ENCODE measurements around the gene ZNF502.
"Not testable (repeated sequence)": the region's sequence is repeated elsewhere in the genome, so short reads cannot be mapped to it uniquely, and the experiment has no call there.

ZNF502 gene

DNA sequence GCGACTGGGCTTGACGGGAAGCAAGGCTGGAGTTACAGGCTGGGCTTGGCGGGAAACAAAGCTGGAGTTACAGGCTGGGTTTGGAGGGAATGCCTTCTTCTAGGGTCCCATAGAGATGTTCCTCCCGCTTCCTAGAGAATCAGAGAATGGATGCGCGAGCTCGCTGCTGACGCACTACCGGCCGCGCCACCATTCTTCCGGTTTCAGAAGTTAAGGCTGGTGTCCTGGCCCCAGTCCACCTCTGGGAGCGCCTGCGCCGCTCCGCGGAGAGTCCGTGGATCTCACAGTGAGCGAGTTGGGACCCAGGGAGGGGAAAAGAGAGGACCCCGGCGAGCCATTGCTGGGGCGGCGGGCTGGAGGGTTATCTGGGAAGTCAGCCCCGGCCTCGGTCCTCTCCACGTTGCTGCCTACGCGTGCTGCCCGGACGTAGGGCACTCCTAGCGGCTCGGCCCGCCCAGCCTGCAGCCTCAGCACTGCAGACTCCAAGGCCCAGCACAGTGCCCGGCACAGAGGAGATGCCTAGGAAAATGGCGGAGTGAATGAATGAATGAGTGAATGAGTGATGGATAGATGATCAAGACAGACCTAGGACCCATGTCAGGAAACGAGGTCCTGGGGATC lies at the start of gene ZNF502:
TSS of gene ZNF502 (plus strand) at position 206 of the 621 bp plus-strand sequence. CDS start 7,602 bp downstream, outside the sequence.
- H3K4me1 ChIP-seq (ENCODE audit: insufficient read depth, low read length), result peaks cover 6% of the 10 kb centered on the region
- no peaks in the 10 kb centered on the region for H3K27me3 ChIP-seq (ENCODE audit: insufficient read depth, low read length)
- peaks cover 27% of the 10 kb centered on the region for H3K9me3 ChIP-seq (ENCODE audit: low read length)
- H3K4me3 ChIP-seq (ENCODE audit: low read length), result peak within 1 kb of the TSS; percentile 88
- H2AFZ ChIP-seq (ENCODE audit: low read depth, low read length), result peak within 1 kb of the TSS; percentile 98
- H3K36me3 ChIP-seq (ENCODE audit: insufficient read depth, low read length), result peaks cover 9% of the 10 kb centered on the region

DNA sequence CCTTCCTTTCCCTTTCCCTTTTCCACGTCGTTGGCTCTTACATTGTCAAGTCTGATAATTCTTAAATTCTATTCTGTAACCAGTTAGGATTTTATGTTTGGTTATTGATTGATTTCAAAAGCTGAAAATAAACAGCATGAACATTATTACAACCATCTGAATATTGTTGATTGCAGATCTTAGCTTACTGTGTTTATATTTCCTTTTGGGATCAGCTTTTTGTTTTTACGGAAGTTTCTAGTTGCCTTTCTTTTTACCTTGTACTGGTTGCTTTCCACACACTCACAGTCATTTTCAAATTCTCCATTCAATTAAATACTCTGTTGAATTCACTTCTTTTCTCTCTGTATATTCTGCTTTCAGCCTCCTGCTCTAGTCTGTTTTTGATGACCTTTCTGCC lies 47.3 kb upstream of the ZNF502 start:
- H3K4me1 ChIP-seq (ENCODE audit: insufficient read depth, low read length), result no peaks in the 10 kb centered on the region
- no peak overlapping the region for H3K4me3 ChIP-seq (ENCODE audit: low read length)
- H3K9me3 ChIP-seq (ENCODE audit: low read length), result peaks cover 3% of the 10 kb centered on the region
- H3K36me3 ChIP-seq (ENCODE audit: insufficient read depth, low read length), result peaks cover 21% of the 10 kb centered on the region
- H2AFZ ChIP-seq (ENCODE audit: low read depth, low read length), result no peak overlapping the region
- no peaks in the 10 kb centered on the region for H3K27me3 ChIP-seq (ENCODE audit: insufficient read depth, low read length)

DNA sequence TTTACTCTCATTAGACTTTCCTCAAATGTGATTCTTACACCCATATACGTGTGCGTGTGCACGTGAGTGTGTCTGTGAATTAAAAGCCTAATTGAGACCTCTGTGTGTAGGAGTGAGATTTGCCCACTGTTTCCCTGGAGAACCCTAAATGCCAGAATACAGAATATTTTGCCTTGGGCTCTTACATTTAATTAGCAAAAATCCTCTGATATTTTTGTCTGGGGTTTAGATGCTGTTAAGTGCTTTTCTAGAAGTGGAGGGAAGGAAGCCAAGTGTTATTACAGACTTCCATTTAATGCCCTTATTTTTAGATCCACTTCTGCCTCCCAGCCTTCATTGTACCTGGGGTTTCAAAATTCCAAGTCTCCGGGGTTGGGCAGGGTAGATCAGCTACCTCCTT lies 46.1 kb upstream of the ZNF502 start:
- peaks cover under 1% of the 10 kb centered on the region for H3K9me3 ChIP-seq (ENCODE audit: low read length)
- peaks cover 9% of the 10 kb centered on the region for H3K36me3 ChIP-seq (ENCODE audit: insufficient read depth, low read length)
- H3K4me1 ChIP-seq (ENCODE audit: insufficient read depth, low read length), result no peaks in the 10 kb centered on the region
- no peak overlapping the region for H3K4me3 ChIP-seq (ENCODE audit: low read length)
- H2AFZ ChIP-seq (ENCODE audit: low read depth, low read length), result no peak overlapping the region
- no peaks in the 10 kb centered on the region for H3K27me3 ChIP-seq (ENCODE audit: insufficient read depth, low read length)

DNA sequence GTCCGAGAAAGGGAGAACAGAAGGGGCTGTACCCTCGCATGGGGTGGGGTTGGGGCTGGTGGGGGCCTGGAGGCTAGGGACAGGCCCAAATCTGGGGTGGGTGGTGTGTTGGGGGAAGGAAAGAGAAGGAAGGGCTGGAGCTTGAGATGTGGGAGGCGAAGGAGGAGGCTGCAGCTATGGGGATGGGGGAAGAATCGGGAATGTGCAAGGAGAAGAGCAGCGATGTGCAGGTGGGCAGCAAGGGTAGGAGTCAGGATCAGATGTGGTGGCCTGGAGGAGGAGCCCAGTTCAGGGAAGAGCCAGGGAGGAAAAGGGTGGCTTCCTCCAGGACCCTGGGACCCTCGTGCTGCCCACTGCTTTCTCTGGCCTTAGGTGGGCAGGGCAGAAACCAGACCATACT lies 42.7 kb upstream of the ZNF502 start:
- no peaks in the 10 kb centered on the region for H3K27me3 ChIP-seq (ENCODE audit: insufficient read depth, low read length)
- H2AFZ ChIP-seq (ENCODE audit: low read depth, low read length), result no peak overlapping the region
- H3K9me3 ChIP-seq (ENCODE audit: low read length), result peaks cover 6% of the 10 kb centered on the region
- no peak overlapping the region for H3K4me3 ChIP-seq (ENCODE audit: low read length)
- H3K4me1 ChIP-seq (ENCODE audit: insufficient read depth, low read length), result no peaks in the 10 kb centered on the region
- H3K36me3 ChIP-seq (ENCODE audit: insufficient read depth, low read length), result peaks cover 6% of the 10 kb centered on the region

DNA sequence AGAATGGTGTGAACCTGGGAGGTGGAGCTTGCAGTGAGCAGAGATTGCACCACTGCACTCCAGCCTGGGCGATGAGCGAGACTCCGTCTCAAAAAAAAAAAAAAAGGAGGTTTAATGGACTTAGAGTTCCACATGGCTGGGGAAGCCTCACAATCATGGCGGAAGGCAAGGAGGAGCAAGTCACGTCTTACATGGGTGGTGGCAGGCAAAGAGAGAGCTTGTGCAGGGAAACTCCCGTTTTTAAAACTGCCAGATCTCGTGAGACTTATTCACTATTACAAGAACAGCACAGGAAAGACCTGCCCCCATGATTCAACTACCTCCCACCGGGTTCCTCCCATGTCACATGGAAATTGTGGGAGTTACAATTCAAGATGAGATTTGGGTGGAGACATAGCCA lies 39.0 kb upstream of the ZNF502 start:
- H3K4me3 ChIP-seq (ENCODE audit: low read length); H3K4me1 ChIP-seq (ENCODE audit: insufficient read depth, low read length); H2AFZ ChIP-seq (ENCODE audit: low read depth, low read length); H3K36me3 ChIP-seq (ENCODE audit: insufficient read depth, low read length); H3K9me3 ChIP-seq (ENCODE audit: low read length); H3K27me3 ChIP-seq (ENCODE audit: insufficient read depth, low read length): not testable (repeated sequence)

DNA sequence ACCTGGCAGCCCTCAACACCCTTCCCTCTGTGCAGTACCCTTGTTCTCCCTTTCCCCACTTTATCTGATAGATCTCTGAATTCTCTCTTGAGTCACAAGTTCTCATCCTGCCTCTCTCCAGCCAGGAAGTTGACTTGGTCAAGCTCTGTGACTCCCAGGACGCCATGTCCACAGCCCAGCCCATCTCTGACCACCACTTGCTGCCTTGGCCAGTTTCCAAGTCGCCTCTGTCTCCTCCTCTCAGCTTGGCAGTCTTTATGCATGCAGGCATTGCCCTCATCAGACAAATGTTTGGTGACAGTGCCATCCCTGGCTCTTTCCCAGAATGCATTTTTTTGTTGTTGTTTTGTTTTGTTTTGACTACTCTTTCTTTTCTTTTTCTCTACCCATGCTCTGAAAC lies 38.2 kb upstream of the ZNF502 start:
- Histone ChIP-seq H2AFZ (ENCODE audit: low read depth, low read length) (no peak overlapping the region), H3K27me3 (ENCODE audit: insufficient read depth, low read length) (no peaks in the 10 kb centered on the region), H3K9me3 (ENCODE audit: low read length) (peaks cover 6% of the 10 kb centered on the region), H3K4me3 (ENCODE audit: low read length) (no peak overlapping the region), H3K36me3 (ENCODE audit: insufficient read depth, low read length) (peaks cover 6% of the 10 kb centered on the region), H3K4me1 (ENCODE audit: insufficient read depth, low read length) (no peaks in the 10 kb centered on the region)

DNA sequence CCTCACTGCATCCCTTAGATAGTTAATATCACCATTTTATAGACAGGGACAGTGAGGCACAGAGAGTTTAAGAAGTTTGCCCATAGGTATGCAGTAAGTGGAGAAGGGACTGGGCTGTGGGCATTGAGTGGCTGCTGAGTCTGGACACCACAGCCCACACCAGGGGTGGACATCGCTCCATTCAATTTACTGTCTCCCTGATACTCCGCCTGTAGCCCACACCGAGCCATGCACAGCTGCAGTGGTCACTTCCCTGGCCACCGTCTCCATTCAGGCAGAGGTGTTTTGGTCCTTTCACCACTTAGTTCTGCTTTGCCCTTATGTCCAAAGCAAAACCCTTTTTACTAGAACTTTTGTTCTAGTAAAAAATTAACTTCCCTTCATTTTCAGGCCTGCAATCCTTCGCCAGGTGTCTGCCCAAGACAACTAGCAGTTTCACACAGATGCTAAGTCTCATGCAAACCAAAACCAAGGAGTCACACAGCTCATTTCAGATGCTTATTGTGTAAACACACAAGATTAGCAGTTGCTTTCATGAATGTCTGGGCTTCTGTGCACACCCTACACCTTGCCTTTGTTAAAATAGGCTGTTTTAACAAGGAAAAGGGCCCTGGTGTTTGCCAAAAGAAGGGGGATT lies 33.9 kb upstream of the ZNF502 start:
- H3K9me3 ChIP-seq (ENCODE audit: low read length), result peaks cover 24% of the 10 kb centered on the region
- no peak overlapping the region for H2AFZ ChIP-seq (ENCODE audit: low read depth, low read length)
- H3K36me3 ChIP-seq (ENCODE audit: insufficient read depth, low read length), result peaks cover 12% of the 10 kb centered on the region
- H3K4me1 ChIP-seq (ENCODE audit: insufficient read depth, low read length), result no peaks in the 10 kb centered on the region
- no peak overlapping the region for H3K4me3 ChIP-seq (ENCODE audit: low read length)
- no peaks in the 10 kb centered on the region for H3K27me3 ChIP-seq (ENCODE audit: insufficient read depth, low read length)

DNA sequence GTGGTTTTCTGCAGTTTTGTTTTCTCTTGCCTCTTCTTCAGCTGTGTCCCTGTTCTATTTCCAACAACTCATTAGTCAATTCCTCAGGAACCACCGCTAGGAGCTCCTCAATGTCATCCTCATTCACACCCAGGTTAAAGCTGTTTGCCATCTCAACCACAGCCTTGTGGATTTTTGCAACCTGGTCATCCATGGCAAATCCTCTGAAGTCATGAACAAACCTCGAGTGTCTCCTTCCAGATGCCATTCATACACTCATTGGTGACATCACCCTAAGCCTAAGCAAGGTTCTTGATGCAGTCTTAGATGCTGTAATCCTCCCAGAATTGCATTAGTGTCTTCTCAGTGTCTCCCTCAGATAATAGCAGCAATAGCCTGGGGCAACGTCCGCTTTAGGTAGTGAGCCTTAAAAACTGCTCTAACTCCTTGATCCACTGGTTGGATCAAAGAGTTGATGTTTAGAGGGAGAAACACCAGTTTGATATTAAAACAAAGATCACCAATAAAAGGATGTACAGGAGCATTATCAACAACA lies 31.5 kb upstream of the ZNF502 start:
- H3K4me3 ChIP-seq (ENCODE audit: low read length), result no peak overlapping the region
- H3K4me1 ChIP-seq (ENCODE audit: insufficient read depth, low read length), result peaks cover 3% of the 10 kb centered on the region
- H3K27me3 ChIP-seq (ENCODE audit: insufficient read depth, low read length), result no peaks in the 10 kb centered on the region
- H3K36me3 ChIP-seq (ENCODE audit: insufficient read depth, low read length), result peaks cover 20% of the 10 kb centered on the region
- H2AFZ ChIP-seq (ENCODE audit: low read depth, low read length), result no peak overlapping the region
- H3K9me3 ChIP-seq (ENCODE audit: low read length), result peaks cover 28% of the 10 kb centered on the region

DNA sequence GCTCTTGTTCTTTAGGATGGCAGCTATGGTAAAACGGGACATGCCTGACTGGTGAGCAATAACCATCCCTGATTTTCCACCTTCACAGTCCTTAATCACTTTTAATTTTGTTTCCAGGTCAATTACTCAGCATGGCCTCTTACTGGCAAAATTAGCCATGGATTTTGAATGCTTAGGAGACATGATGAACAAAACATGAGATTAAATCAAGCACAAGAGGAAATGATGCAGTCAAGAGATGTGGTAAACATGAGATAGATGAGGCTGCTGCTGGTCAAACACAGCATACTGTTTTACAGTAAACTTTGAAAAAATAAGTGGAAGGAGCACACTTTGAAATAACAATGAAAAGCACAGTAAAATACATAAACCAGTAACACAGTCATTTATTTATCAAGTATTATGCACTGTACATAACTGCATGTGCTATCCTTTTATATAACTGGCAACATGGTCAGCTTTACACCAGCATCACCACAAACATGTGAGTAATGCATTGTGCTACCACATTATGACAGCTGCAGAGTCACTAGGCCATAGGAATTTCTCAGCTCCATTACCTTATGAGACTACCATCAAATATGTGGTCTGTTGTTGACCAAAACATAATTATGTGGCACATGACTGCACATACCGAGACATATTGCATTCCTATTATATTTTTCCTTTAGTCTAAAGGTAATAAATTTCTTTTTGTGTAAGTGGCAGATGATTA lies 30.1 kb upstream of the ZNF502 start:
- Histone ChIP-seq H3K4me3 (ENCODE audit: low read length) (no peak overlapping the region), H3K9me3 (ENCODE audit: low read length) (peaks cover 28% of the 10 kb centered on the region)

DNA sequence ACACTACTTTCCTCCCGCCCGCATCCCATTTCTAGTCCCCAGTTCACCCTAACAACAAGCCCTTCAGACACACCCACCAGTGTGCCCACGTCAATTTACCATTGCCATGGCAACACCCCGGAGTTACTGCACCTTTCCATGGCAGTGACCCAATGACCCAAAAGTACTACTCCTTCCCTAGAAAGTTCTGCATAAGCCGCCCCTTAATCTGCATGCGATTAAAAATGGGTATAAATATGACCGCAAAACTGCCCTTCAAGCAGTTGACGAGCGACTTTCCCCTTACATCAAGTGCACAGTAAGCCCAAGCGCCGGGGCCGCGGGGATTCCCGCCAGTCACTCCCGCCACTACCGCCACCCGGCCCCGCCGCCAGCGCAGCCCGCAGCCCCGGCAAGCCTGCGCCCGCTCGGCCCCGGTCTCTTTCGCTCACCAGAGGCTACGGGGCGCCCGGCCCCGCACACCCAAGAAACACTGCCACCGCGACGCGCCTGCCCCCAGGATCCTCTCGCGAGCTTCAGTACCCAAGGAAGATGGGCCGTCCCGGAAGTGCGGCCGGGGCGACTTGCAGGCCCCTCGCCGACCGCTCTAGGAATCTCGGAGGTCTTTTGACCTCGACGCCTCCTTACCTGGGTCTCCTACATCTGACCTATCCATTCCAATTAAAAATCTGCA lies 27.2 kb upstream of the ZNF502 start:
- Histone ChIP-seq H3K4me1 (ENCODE audit: insufficient read depth, low read length) (peaks cover 3% of the 10 kb centered on the region), H3K9me3 (ENCODE audit: low read length) (peaks cover 25% of the 10 kb centered on the region), H2AFZ (ENCODE audit: low read depth, low read length) (peak overlapping the region; percentile 97), H3K27me3 (ENCODE audit: insufficient read depth, low read length) (no peaks in the 10 kb centered on the region), H3K36me3 (ENCODE audit: insufficient read depth, low read length) (peaks cover 20% of the 10 kb centered on the region), H3K4me3 (ENCODE audit: low read length) (peak overlapping the region; percentile 72)

More for the DNA sequence above, 30.1 kb upstream of the ZNF502 start:
- peaks cover 3% of the 10 kb centered on the region for H3K4me1 ChIP-seq (ENCODE audit: insufficient read depth, low read length)
- H3K36me3 ChIP-seq (ENCODE audit: insufficient read depth, low read length), result peaks cover 20% of the 10 kb centered on the region
- H2AFZ ChIP-seq (ENCODE audit: low read depth, low read length), result no peak overlapping the region
- H3K27me3 ChIP-seq (ENCODE audit: insufficient read depth, low read length), result no peaks in the 10 kb centered on the region

DNA sequence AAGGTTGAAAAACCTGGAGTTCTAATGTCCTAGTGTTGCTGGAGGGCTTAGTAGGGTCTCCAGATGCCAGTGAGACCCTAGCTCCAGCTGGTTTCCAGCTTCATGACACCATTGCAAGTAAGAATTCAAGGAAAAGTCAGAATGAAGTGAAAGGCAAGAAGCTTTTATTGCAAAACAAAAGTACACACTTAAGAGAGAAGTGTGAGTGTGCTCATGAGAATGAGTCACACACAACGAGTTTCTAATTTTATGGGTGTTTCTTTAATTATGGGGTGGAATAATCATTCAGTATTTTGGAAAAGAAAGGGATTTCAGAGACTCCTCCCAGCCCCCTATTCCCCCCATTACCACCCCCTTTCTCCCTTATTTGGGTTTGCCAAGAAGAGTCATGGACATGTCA lies 24.6 kb upstream of the ZNF502 start:
- H3K9me3 ChIP-seq (ENCODE audit: low read length), result peaks cover 12% of the 10 kb centered on the region
- H2AFZ ChIP-seq (ENCODE audit: low read depth, low read length), result no peak overlapping the region
- H3K4me3 ChIP-seq (ENCODE audit: low read length), result no peak overlapping the region
- no peaks in the 10 kb centered on the region for H3K27me3 ChIP-seq (ENCODE audit: insufficient read depth, low read length)
- H3K4me1 ChIP-seq (ENCODE audit: insufficient read depth, low read length), result peaks cover 3% of the 10 kb centered on the region
- H3K36me3 ChIP-seq (ENCODE audit: insufficient read depth, low read length), result peaks cover 11% of the 10 kb centered on the region

DNA sequence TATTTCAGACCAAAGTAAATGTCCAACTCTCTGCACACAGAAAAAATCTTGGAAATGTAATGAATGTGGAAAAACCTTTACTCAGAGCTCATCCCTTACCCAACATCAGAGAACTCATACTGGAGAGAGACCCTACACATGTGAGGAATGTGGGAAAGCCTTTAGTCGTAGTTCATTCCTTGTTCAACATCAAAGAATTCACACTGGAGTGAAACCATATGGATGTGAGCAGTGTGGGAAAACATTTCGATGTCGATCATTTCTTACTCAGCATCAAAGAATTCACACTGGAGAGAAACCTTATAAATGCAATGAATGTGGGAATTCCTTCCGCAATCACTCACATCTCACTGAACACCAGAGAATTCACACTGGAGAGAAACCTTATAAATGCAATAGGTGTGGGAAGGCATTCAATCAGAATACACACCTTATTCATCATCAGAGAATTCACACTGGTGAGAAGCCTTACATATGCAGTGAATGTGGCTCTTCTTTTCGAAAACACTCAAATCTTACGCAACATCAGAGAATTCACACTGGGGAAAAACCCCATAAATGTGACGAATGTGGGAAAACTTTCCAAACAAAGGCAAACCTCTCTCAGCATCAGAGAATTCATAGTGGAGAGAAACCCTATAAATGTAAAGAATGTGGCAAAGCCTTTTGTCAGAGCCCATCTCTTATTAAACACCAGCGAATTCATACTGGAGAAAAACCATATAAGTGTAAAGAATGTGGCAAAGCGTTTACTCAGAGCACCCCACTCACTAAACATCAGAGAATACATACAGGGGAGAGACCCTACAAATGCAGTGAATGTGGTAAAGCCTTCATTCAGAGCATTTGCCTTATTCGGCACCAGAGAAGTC lies 9.0 kb downstream of the ZNF502 start:
- Histone ChIP-seq H3K27me3 (ENCODE audit: insufficient read depth, low read length) (no peaks in the 10 kb centered on the region), H3K36me3 (ENCODE audit: insufficient read depth, low read length) (peaks cover 58% of the 10 kb centered on the region), H3K4me1 (ENCODE audit: insufficient read depth, low read length) (no peaks in the 10 kb centered on the region), H3K9me3 (ENCODE audit: low read length) (peaks cover 77% of the 10 kb centered on the region), H2AFZ (ENCODE audit: low read depth, low read length) (no peak overlapping the region), H3K4me3 (ENCODE audit: low read length) (no peak overlapping the region)

Measured in neuron (in vitro differentiated cells).